Chondrocyte (in vitro differentiated cells): Measurements from ENCODE around the gene MACROD2. TPM values are rescaled to one million over a fixed set of nuclear protein-coding genes. Genes with fewer than 3 reads are reported as not detected.

Experiments used
- DNase-seq: peaks from one replicate; pipeline ENCODE4 v3.0.0; 2021; ENCODE audit warnings: mixed read lengths, low spot score
- H3K27ac Mint-ChIP-seq: one replicate; pipeline ENCODE4 v1.8.0; 2021; ENCODE audit warnings: mild to moderate bottlenecking, moderate library complexity, mixed read lengths; ENCODE audit not compliant: unreplicated experiment
- H3K27me3 Mint-ChIP-seq: 2 replicates; pipeline ENCODE4 v1.8.0; 2021; ENCODE audit warnings: low read depth, mixed read lengths
- H3K36me3 Mint-ChIP-seq: 2 replicates; pipeline ENCODE4 v1.8.0; 2021; ENCODE audit warnings: low read depth, mixed read lengths
- H3K4me1 Mint-ChIP-seq: 2 replicates; pipeline ENCODE4 v1.8.0; 2021; ENCODE audit warnings: low read depth, mild to moderate bottlenecking, mixed read lengths
- H3K4me3 Mint-ChIP-seq: one replicate; pipeline ENCODE4 v1.8.0; 2021; ENCODE audit warnings: mild to moderate bottlenecking, moderate library complexity, mixed read lengths; ENCODE audit not compliant: unreplicated experiment
- H3K9me3 Mint-ChIP-seq: 2 replicates; pipeline ENCODE4 v1.8.0; 2021; ENCODE audit warnings: low read depth, mixed read lengths
- CTCF ChIP-seq: fragments of 200-600 bp; sonication (generic); IDR thresholded peaks from 2 replicates; pipeline ENCODE4 v1.5.0; 2021; ENCODE audit warnings: antibody characterized with exemption, mild to moderate bottlenecking, moderate library complexity
- total RNA-seq: library from RNA; stranded (reverse); gene quantifications from 3 replicates; pipeline ENCODE4 v1.2.1, GENCODE V29; 2021

The MACROD2 gene
- total RNA-seq, 1 donor from 2014 or later = 3.2 TPM

GRCh38 chr20:14531786-14532185 lies 536.5 kb downstream of the MACROD2 start:
- Mint-ChIP-seq H3K4me1 (no peaks in the 10 kb centered on the region), H3K27me3 (peaks cover 2% of the 10 kb centered on the region), H3K4me3 (no peak overlapping the region), H3K9me3 (no peaks in the 10 kb centered on the region), H3K27ac (no peak overlapping the region), H3K36me3 (no peaks in the 10 kb centered on the region)
- no peak for DNase-seq
- no peak for TF ChIP-seq CTCF

GRCh38 chr20:14536738-14537137 lies 541.4 kb downstream of the MACROD2 start:
- no peaks in the 10 kb centered on the region for H3K4me1 Mint-ChIP-seq
- H3K4me3 Mint-ChIP-seq = no peak overlapping the region
- H3K36me3 Mint-ChIP-seq = no peaks in the 10 kb centered on the region
- no peak for TF ChIP-seq CTCF
- DNase-seq = no peak
- no peaks in the 10 kb centered on the region for H3K27me3 Mint-ChIP-seq
- H3K9me3 Mint-ChIP-seq = no peaks in the 10 kb centered on the region
- no peak overlapping the region for H3K27ac Mint-ChIP-seq

- no peak for DNase-seq
- Mint-ChIP-seq H3K36me3 (no peaks in the 10 kb centered on the region), H3K4me1 (no peaks in the 10 kb centered on the region), H3K9me3 (no peaks in the 10 kb centered on the region), H3K4me3 (no peak overlapping the region), H3K27me3 (no peaks in the 10 kb centered on the region), H3K27ac (no peak overlapping the region)
- no peak for TF ChIP-seq CTCF
These were observed 543.1 kb downstream of the MACROD2 start for GRCh38 chr20:14538433-14538832.

GRCh38 chr20:14543040-14543439 lies 547.7 kb downstream of the MACROD2 start:
- no peak for DNase-seq
- H3K4me1 Mint-ChIP-seq = no peaks in the 10 kb centered on the region
- no peaks in the 10 kb centered on the region for H3K9me3 Mint-ChIP-seq
- peaks cover 2% of the 10 kb centered on the region for H3K27me3 Mint-ChIP-seq
- no peak for TF ChIP-seq CTCF
- H3K27ac Mint-ChIP-seq = no peak overlapping the region
- H3K4me3 Mint-ChIP-seq = no peak overlapping the region
- H3K36me3 Mint-ChIP-seq = no peaks in the 10 kb centered on the region

GRCh38 chr20:14544688-14545087 lies 549.4 kb downstream of the MACROD2 start:
- Mint-ChIP-seq H3K27ac (no peak overlapping the region), H3K36me3 (no peaks in the 10 kb centered on the region), H3K4me1 (no peaks in the 10 kb centered on the region), H3K9me3 (no peaks in the 10 kb centered on the region), H3K27me3 (peaks cover 2% of the 10 kb centered on the region), H3K4me3 (no peak overlapping the region)
- DNase-seq = no peak
- TF ChIP-seq CTCF = no peak
